ENCODE measurements around the gene SOX6.

The SOX6 gene

DNA sequence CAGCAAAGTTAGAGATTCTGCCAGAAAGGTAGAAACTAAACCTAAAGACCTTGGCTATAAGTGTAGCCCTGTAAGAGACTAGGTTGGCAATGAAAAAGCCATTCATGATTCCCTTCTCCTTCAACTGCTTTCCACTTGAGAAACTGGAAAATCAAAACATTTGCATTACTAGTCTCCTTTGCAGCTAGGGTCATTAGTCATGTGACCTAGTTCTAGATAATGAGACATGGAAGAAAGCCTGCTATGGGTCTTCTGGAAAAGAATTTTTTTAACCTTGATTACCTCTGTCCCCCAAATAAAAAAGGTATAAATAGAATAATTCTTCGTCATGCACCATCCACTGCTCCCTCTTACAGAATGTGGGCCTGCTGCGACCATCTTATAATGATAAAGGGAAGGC is 80.1 kb downstream of the SOX6 start:
- DNase-seq (ENCODE audit: low read depth in 2 of 2), result no peak

GRCh38 chr11:16271258-16271657 is 85.1 kb downstream of the SOX6 start:
- no peak for DNase-seq (ENCODE audit: low read depth in 2 of 2)

DNA sequence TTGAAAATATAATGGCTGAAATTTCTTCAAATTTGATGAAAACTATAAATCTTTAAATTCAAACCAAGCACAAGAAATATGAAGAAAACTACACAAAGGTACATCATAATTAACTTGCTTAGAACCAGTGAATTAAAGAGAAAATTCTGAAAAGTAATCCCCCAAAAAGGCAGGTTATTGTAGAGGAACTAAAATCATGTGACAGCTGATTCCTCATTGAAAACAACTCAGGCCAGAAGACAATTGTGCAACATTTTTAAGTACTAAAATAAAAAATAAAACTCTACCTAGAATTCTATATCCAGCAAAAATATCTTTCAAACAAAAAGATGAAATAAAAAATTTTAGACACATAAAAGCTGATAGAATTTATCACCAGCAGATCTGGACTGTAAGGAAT is 90.3 kb downstream of the SOX6 start:
- DNase-seq (ENCODE audit: low read depth in 2 of 2), result no peak

DNA sequence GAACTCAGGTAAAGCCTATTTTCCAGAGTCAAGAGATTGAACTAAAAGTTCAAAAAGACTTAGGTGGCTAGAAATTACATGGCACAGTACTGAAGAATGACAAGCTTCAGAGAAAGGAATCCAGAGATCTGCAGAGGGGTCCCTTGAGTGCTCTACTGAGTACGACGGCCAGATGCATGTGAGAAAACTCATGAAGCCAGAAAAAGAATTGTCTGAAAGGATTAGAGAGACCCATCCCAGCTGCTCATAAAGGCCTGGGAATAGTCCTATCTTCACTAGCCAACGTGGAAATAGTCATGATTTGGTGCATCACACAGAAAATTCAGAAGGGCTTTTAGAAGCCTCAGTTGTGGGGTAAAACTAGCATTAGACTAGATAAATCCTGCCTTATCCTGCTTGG is 91.3 kb downstream of the SOX6 start:
- DNase-seq (ENCODE audit: low read depth in 2 of 2), result no peak

- no peak for DNase-seq (ENCODE audit: low read depth in 2 of 2)
Measured at GRCh38 chr11:16262645-16262955, 93.7 kb downstream of the SOX6 start.

GRCh38 chr11:16261836-16262644 is 94.3 kb downstream of the SOX6 start:
- DNase-seq (ENCODE audit: low read depth in 2 of 2), result no peak

GRCh38 chr11:16252373-16252772 is 104.0 kb downstream of the SOX6 start:
- no peak for DNase-seq (ENCODE audit: low read depth in 2 of 2)

DNA sequence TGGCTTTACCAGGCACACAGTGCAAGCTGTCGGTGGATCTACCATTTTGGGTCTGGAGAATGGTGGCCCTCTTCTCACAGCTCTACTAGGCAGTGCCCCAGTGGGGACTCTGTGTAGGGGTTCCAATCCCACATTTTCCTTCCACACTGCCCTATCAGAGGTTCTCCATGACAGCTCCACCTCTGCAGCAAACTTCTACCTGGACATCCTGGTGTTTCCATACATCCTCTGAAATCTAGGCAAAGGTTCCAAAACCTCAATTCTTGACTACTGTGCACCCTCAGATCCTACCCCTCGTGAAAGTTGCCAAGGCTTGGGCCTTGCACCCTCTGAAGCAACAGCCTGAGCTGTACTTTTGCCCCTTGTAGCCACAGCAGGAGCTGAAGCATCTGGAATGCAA is 108.1 kb downstream of the SOX6 start:
- DNase-seq (ENCODE audit: low read depth in 2 of 2), result no peak

GRCh38 chr11:16242806-16243205 is 113.5 kb downstream of the SOX6 start:
- no peak for DNase-seq (ENCODE audit: low read depth in 2 of 2)

DNA sequence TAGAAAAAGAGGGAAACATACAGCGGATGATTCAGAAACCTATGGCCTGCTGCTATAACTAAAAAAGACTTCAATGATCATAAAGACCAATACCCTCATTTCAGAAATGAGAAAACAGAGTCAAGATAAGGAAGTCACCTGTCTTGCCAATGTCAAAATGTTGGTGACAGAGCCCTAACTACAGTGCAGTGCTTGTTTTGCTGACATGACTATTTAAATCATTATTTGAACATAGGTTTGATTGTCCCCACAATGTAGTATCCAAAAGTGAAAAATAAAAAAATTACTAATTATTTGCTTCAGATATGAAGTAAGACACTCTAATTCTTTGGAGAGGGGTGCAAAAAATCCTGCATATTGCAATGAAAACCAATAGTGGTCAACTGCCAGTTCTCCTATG is 115.7 kb downstream of the SOX6 start:
- DNase-seq (ENCODE audit: low read depth in 2 of 2), result no peak

DNA sequence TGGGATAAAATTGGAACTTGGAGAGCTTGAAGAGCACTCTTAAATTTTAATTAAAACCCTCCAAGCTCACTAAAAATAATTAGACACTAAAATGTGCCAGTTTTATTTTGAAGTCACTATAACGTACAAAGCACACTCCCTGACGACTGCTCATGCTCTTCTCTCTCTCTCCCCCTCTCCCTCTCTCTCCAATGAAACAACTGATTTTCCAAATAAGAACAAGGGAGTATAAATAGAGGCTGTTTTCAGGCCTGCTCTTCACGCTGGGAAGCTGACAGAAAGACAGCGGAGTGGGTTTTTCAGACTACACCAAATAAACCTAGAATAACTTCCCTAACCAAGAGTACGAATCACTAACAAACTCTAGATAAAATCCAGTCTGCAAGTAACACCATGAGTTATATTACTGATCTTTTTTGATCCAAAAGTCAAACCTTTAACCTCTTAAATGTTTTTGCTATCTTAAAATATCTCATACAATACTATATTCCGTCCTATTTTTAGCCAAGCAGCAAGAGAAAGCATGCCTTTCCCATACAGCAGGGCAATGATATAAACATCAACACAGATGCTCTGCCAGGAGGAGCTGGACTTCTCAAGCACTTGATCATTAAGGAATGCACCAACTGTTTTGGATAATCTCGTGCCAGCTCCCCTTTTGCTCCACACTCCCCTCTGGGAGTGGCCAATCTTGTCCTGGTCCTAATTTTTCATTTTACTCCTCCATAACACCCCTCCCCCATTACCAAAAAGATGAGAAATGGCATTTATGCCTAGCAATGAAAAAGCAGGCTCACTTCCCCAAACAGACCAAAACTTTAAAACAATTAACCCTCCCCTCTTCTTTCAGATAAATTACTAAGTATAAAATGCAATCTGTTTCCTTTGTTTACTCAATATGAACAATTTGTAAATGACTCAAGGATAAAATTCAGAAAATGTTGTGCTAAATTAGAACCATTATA is 116.9 kb downstream of the SOX6 start:
- no peak for DNase-seq (ENCODE audit: low read depth in 2 of 2)

GRCh38 chr11:16226245-16226644 is 130.1 kb downstream of the SOX6 start:
- DNase-seq (ENCODE audit: low read depth in 2 of 2), result no peak

GRCh38 chr11:16225623-16226022 is 130.7 kb downstream of the SOX6 start:
- DNase-seq (ENCODE audit: low read depth in 2 of 2), result no peak

DNA sequence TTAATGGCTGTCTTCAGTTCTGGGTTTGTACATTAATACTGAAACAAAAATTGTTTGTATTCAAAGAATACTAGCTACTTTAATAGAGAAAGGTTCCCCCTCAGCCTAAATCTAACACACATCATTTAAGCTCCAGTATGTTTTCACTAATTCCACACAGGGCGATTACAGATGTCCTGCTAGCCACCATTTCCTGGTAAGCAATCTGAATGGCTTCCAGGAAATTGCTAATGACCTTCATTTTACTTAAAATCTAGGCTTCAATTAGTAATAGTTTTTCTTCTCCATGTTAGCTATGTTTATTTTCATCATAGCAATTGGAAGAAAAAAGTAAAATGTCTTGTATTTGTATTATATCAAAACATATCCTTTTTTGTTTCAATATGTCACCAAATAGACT is 132.8 kb downstream of the SOX6 start:
- DNase-seq (ENCODE audit: low read depth in 2 of 2), result no peak

- no peak for DNase-seq (ENCODE audit: low read depth in 2 of 2)
Measured at GRCh38 chr11:16217631-16218030, 138.7 kb downstream of the SOX6 start.

- no peak for DNase-seq (ENCODE audit: low read depth in 2 of 2)
Measured at GRCh38 chr11:16216831-16217230, 139.5 kb downstream of the SOX6 start.

- no peak for DNase-seq (ENCODE audit: low read depth in 2 of 2)
Measured at GRCh38 chr11:16215352-16215751, 141.0 kb downstream of the SOX6 start.

DNA sequence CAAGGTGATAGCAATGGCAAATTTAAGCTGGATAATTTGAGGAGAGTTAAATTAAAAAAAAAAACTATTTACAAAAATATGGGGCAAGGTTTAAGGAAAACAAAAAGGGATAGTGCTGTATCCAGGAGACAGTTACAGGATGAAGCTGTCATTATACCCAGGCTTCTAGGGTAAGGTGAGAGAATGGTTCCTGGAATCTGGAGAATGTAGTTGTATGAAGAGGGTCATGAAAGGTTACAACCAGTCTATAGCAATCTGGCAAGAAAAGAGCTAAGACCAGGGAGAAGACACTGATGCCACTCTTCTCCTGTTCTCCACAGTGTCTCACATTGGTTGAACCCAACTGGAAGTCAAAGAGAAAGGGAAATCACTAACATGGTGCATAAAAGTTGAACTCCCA is 144.9 kb downstream of the SOX6 start:
- DNase-seq (ENCODE audit: low read depth in 2 of 2), result no peak

DNA sequence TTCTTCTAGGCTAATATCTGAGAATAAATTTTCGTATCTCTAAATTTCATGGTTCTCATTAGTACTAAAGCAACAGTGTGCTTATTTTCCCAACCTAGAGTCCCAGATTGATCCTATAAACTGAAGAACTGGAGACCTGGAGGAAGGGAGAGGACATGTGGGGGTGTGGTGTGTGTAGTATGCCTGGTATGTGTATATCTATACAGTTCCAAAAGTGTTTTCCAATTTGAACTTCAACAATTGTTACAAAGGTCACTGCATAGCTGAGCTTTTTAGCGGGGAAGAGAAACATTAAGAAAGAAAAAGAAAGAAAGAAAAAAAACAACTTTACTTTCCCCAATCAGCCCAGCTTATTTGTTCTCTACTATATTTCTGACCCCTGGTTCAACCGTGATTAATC is 152.1 kb downstream of the SOX6 start:
- DNase-seq (ENCODE audit: low read depth in 2 of 2), result no peak

- DNase-seq (ENCODE audit: low read depth in 2 of 2), result peak; percentile 65
Measured at GRCh38 chr11:16195651-16196050, 160.7 kb downstream of the SOX6 start.

- DNase-seq (ENCODE audit: low read depth in 2 of 2), result peak in 1 of 2 experiments; percentile 10
Measured at GRCh38 chr11:16194566-16194965, 161.8 kb downstream of the SOX6 start.

DNA sequence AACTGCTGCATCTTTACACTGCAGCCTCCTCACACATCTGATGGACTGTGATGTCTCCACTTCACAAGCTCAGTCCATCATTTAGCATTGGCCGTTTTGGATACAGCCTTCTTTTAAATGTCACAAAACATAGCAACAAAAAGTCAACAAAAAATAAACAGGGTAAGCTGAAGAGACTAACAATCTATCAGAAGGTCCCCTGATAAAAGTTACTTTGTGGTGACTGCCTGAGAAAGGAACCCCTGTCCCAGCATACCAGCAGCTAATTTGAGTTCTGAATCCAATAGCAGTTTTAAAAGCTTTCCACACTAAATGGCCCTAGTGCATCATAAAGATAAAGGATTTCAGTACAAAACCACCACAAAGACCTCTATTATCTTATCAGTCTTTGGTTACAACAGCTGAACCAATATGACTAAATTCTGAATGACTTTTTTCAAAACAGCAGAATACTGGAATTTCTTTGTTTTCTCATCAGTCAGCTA is 162.4 kb downstream of the SOX6 start:
- DNase-seq (ENCODE audit: low read depth in 2 of 2), result no peak

DNA sequence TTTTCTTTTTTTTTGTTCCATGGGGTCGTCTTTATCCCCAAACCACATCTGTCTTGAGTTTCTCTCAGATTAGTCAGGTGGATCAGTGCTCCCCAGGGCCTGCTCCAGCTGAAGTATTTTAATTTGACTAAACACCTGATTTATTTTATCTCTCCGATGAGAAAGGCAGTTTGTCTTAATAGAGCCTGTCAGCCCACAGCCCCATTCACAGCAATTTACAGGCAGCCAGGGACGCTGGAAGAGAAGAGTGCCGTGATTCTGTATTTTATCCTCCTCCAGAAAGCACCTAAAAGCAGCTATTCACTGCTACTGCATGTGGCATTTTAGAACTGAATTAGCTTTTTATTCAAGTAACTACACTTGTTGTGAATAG is 164.5 kb downstream of the SOX6 start:
- no peak for DNase-seq (ENCODE audit: low read depth in 2 of 2)

Measured in fibroblast of skin of left quadriceps (primary cell).